HUES64 (cell line): ENCODE measurements around the gene TEX26.

Experiments used
- H3K27ac ChIP-seq: 2 replicates; pipeline ENCODE4 v1.7.0; 2013; ENCODE audit warnings: low read depth, low read length, inconsistent platforms
- H3K27me3 ChIP-seq: 2 replicates; pipeline ENCODE4 v1.6.1; 2013; ENCODE audit warnings: mild to moderate bottlenecking, low read length; ENCODE audit not compliant: insufficient read depth
- H3K36me3 ChIP-seq: 2 replicates; pipeline ENCODE4 v1.6.1; 2013; ENCODE audit warnings: mild to moderate bottlenecking, low read length; ENCODE audit not compliant: insufficient read depth
- H3K4me1 ChIP-seq: 2 replicates; pipeline ENCODE4 v1.6.1; 2013; ENCODE audit warnings: mild to moderate bottlenecking, low read length, moderate library complexity; ENCODE audit not compliant: insufficient read depth
- H3K4me3 ChIP-seq: 2 replicates; pipeline ENCODE4 v1.5.1; 2013; ENCODE audit warnings: mild to moderate bottlenecking, low read length, moderate library complexity
- H3K9ac ChIP-seq: 2 replicates; pipeline ENCODE4 v1.6.1; 2013; ENCODE audit warnings: mild to moderate bottlenecking, low read depth, low read length
- H3K9me3 ChIP-seq: 2 replicates; pipeline ENCODE4 v1.6.1; 2013; ENCODE audit warnings: low read depth, low read length; ENCODE audit not compliant: insufficient read depth
- WGBS: fragments of 150-250, 120-280 bp; methylation state at CpG from one replicate; pipeline ENCODE4 v1.1.7; 2013; ENCODE audit warnings: missing lambda C conversion rate; 5-methylcytosine and 5-hydroxymethylcytosine counted together

TEX26 gene

GRCh38 chr13:30943881-30944280 is 11.4 kb downstream of the TEX26 start:
- no peaks in the 10 kb centered on the region for H3K4me1 ChIP-seq
- H3K9me3 ChIP-seq: peaks cover 17% of the 10 kb centered on the region; the same call in 1 of the 2 replicates
- H3K9ac ChIP-seq: no peak overlapping the region
- no peaks in the 10 kb centered on the region for H3K27me3 ChIP-seq
- WGBS: 98% methylated on average over 3 of the region's 3 CpGs
- no peak overlapping the region for H3K27ac ChIP-seq
- no peaks in the 10 kb centered on the region for H3K36me3 ChIP-seq
- no peak overlapping the region for H3K4me3 ChIP-seq

GRCh38 chr13:30957258-30957943 is 24.9 kb downstream of the TEX26 start:
- Histone ChIP-seq H3K27ac (no peak overlapping the region), H3K36me3 (no peaks in the 10 kb centered on the region), H3K9ac (no peak overlapping the region), H3K27me3 (no peaks in the 10 kb centered on the region), H3K4me1 (no peaks in the 10 kb centered on the region), H3K4me3 (no peak overlapping the region), H3K9me3 (0 out of 2 replicates have a peak, but pooled peaks cover 10% of the 10 kb centered on the region)
- 89% methylated on average over 5 of the region's 5 CpGs for WGBS

GRCh38 chr13:30959678-30960077 is 27.2 kb downstream of the TEX26 start:
- no peak overlapping the region for H3K27ac ChIP-seq
- no peak overlapping the region for H3K4me3 ChIP-seq
- H3K36me3 ChIP-seq: no peaks in the 10 kb centered on the region
- WGBS: 80% methylated on average over 1 of the region's 1 CpG
- no peak overlapping the region for H3K9ac ChIP-seq
- no peaks in the 10 kb centered on the region for H3K4me1 ChIP-seq
- 0 out of 2 replicates have a peak, but pooled peaks cover 10% of the 10 kb centered on the region for H3K9me3 ChIP-seq
- H3K27me3 ChIP-seq: no peaks in the 10 kb centered on the region

DNA sequence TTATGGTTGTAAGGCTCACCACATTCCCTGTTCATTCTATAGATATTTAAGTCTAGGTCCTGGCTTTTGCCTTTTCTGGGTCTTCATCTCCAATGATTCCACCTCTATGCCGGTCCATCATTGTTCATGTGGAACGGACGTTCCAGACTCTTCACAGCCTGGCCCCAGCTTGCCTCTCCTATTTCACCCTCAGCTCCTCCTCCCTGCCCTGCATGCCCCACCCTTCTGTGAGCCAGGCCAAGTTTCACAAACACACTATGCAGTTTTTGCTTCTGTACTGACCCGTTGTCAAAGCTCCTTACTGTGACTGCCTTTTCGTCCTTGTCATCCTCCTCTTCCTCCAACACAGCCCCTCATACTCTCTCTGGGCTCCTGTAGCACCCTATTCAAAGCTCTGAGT is 31.3 kb downstream of the TEX26 start:
- Histone ChIP-seq H3K9me3 (peaks cover 40% of the 10 kb centered on the region), H3K9ac (no peak overlapping the region), H3K4me3 (no peak overlapping the region), H3K27ac (no peak overlapping the region), H3K27me3 (no peaks in the 10 kb centered on the region), H3K36me3 (no peaks in the 10 kb centered on the region), H3K4me1 (no peaks in the 10 kb centered on the region)
- WGBS: 91% methylated on average over 5 of the region's 5 CpGs

- Histone ChIP-seq H3K36me3 (no peaks in the 10 kb centered on the region), H3K4me1 (no peaks in the 10 kb centered on the region), H3K4me3 (no peak overlapping the region), H3K9me3 (peaks cover 30% of the 10 kb centered on the region), H3K27ac (no peak overlapping the region), H3K27me3 (no peaks in the 10 kb centered on the region), H3K9ac (no peak overlapping the region)
- no CpG with 5 or more reads among the region's 1 CpG for WGBS
These were observed 32.9 kb downstream of the TEX26 start for GRCh38 chr13:30965380-30965779.

DNA sequence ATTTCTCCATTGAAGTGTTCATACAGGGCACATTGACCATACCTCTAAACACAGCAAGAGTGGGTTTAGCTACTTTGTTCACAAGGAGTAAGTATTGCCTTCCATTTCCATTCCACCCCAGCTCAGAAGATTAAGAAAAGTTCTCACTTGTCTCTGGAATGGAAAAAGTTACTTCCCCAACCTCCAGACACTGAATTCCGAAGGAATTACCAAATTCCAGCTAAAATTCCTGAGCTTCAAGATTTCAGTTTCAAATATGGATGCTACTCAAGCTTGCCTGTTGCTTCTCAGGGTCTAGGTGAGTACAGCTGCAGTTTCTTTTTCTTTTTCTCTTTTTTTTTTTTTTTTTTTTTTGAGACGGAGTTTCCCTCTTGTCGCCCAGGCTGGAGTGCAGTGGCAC is 33.6 kb downstream of the TEX26 start:
- WGBS: 93% methylated on average over 3 of the region's 3 CpGs

GRCh38 chr13:30968846-30969245 is 36.4 kb downstream of the TEX26 start:
- Histone ChIP-seq H3K36me3 (no peaks in the 10 kb centered on the region), H3K9ac (no peak overlapping the region), H3K27me3 (no peaks in the 10 kb centered on the region), H3K27ac (no peak overlapping the region), H3K4me3 (no peak overlapping the region), H3K4me1 (no peaks in the 10 kb centered on the region), H3K9me3 (peaks cover 30% of the 10 kb centered on the region)
- 95% methylated on average over 2 of the region's 2 CpGs for WGBS

More for the DNA sequence above, 33.6 kb downstream of the TEX26 start:
- H3K27me3 ChIP-seq: no peaks in the 10 kb centered on the region
- H3K4me3 ChIP-seq: no peak overlapping the region
- H3K36me3 ChIP-seq: no peaks in the 10 kb centered on the region
- H3K9ac ChIP-seq: no peak overlapping the region
- no peak overlapping the region for H3K27ac ChIP-seq
- H3K9me3 ChIP-seq: peaks cover 30% of the 10 kb centered on the region
- H3K4me1 ChIP-seq: no peaks in the 10 kb centered on the region

GRCh38 chr13:30971575-30971974 is 39.1 kb downstream of the TEX26 start:
- no CpG with 5 or more reads among the region's 2 CpGs for WGBS
- H3K9me3 ChIP-seq: peaks cover 16% of the 10 kb centered on the region
- no peak overlapping the region for H3K4me3 ChIP-seq
- no peaks in the 10 kb centered on the region for H3K27me3 ChIP-seq
- H3K36me3 ChIP-seq: no peaks in the 10 kb centered on the region
- no peak overlapping the region for H3K9ac ChIP-seq
- no peak overlapping the region for H3K27ac ChIP-seq
- no peaks in the 10 kb centered on the region for H3K4me1 ChIP-seq

GRCh38 chr13:30972888-30973377 is 40.5 kb downstream of the TEX26 start:
- H3K27me3 ChIP-seq: no peaks in the 10 kb centered on the region
- no CpG with 5 or more reads among the region's 1 CpG for whole genome bisulfite sequencing

DNA sequence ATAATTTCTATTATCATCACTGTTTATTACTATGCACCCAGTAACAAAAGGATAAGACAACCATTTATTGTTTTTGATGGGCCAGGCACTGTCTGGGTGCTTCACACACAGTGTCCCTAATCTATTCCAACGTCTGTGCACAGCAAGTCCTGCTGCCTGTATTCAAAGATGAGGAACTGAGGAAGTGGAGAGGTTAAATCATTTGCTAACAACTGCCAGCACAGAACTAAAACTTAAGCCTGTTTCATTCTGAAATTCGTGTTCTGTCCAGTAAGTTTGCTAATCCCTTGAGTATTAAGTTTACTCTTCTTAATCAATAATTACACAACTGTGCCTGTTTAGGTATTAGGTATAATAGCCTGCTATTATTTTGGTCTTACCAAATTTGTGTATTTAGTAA is 41.9 kb downstream of the TEX26 start:
- H3K9ac ChIP-seq: no peak overlapping the region
- WGBS: 73% methylated on average over 1 of the region's 2 CpGs

More at GRCh38 chr13:30972888-30973377, 40.5 kb downstream of the TEX26 start:
- Histone ChIP-seq H3K4me1 (no peaks in the 10 kb centered on the region), H3K4me3 (no peak overlapping the region), H3K9me3 (0 out of 2 replicates have a peak, but pooled peaks cover 2% of the 10 kb centered on the region), H3K9ac (no peak overlapping the region), H3K27ac (no peak overlapping the region), H3K36me3 (no peaks in the 10 kb centered on the region)

GRCh38 chr13:30976025-30976424 is 43.6 kb downstream of the TEX26 start:
- H3K4me3 ChIP-seq: no peak overlapping the region
- no peak overlapping the region for H3K9ac ChIP-seq
- H3K27me3 ChIP-seq: no peaks in the 10 kb centered on the region
- no peaks in the 10 kb centered on the region for H3K4me1 ChIP-seq
- no peaks in the 10 kb centered on the region for H3K9me3 ChIP-seq
- no peaks in the 10 kb centered on the region for H3K36me3 ChIP-seq
- no peak overlapping the region for H3K27ac ChIP-seq
- 88% methylated on average over 4 of the region's 4 CpGs for WGBS

More for the DNA sequence above, 41.9 kb downstream of the TEX26 start:
- Histone ChIP-seq H3K27me3 (no peaks in the 10 kb centered on the region), H3K27ac (no peak overlapping the region), H3K36me3 (no peaks in the 10 kb centered on the region), H3K9me3 (no peaks in the 10 kb centered on the region), H3K4me3 (no peak overlapping the region), H3K4me1 (no peaks in the 10 kb centered on the region)
